ENCODE results near the gene SPATS2L.

- TF ChIP-seq POLR2A (IDR thresholded peaks at IDR 0.05) (no peak), CTCF (IDR thresholded peaks at IDR 0.05) (no peak)
Observed at GRCh38 chr2:200405599-200406298, 99.3 kb downstream of the SPATS2L start.
